Dermis blood vessel endothelial cell (primary cell): ENCODE data around the gene PCED1B. TPM values are rescaled to one million over a fixed set of nuclear protein-coding genes. Genes with fewer than 3 reads are reported as not detected.

Source experiments
- DNase-seq: peaks from one replicate; pipeline ENCODE4 v3.0.0; 2010
- total RNA-seq: library from RNA; depleted of rRNA; stranded (reverse); fragments of >200 nt; gene quantifications from 2 replicates; pipeline ENCODE4 v1.2.3, GENCODE V29; 2014

PCED1B gene
- total RNA-seq, 1 donor from 2014 or later, result 0.51 TPM

GRCh38 chr12:47280543-47281300, 201.3 kb downstream of the PCED1B start:
- DNase-seq, result no peak

DNA sequence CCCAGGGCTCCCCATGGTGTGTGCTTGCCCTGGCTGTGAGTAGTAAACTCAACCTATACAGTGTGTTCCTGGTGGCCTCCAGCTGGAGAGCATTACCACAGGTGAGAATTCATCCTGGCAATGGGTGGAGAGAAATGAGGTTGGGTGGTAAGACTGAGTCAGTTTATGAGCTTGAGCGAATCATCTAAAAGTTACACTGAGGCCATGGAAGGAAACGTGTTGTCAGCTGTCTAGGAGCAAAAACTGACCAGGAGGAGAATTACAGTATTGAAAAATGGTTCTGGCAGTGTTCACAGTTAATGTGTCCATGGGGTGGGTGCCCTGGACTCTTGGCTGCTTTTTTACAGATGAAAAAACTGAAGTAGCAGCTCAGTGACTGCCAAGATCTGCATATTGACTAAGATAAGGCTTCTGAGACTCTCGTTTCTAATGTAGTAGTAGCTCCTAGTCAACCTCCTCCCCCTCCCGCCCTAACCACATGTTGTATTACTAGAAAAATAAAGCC, 202.3 kb downstream of the PCED1B start:
- DNase-seq, result no peak

DNA sequence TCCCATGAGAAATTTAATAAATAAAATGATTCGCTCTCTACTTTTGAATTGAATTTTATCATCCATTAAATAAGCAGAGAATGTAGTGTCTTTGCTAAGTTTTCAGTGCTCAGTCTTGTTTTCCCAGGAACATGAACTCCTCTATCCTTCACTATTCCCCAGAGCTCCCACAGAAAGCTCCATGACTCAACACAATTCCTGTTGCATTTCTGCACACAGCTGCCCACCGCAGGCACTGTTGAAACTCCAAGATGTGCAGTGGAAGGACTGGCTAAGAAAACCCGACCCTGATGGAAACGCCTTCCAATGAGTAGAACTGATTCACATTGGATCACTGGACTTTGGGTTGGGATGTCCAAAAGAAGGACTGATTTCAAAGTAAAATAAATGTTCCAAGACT, 202.8 kb downstream of the PCED1B start:
- DNase-seq, result no peak

Other genes starting within 250 kb of the PCED1B start
- gene AMIGO2, start 338 bp downstream of the PCED1B start, total RNA-seq, result 4.2 and 4.8 TPM in 2 replicates